ENCODE results near the gene TSPAN3. TPM values are rescaled to one million over a fixed set of nuclear protein-coding genes. Genes with fewer than 3 reads are reported as not detected.

TSPAN3 gene
- total RNA-seq, 2 experiments from 2014 or later: 35.2 to 47.2 TPM

GRCh38 chr15:77031376-77032050, 39.4 kb downstream of the TSPAN3 start:
- Histone ChIP-seq H4K20me1 (ENCODE audit: insufficient read depth, low read length) (no peaks in the 10 kb centered on the region), H2AFZ (ENCODE audit: low read length) (no peak overlapping the region), H3K36me3 (ENCODE audit: insufficient read depth, low read length) (no peaks in the 10 kb centered on the region), H3K9me2 (ENCODE audit: insufficient read depth, low read length) (no peaks in the 10 kb centered on the region), H3K4me3 (ENCODE audit: low read depth, low read length, poor library complexity, severe bottlenecking) (no peak overlapping the region), H3K4me2 (ENCODE audit: low read length) (no peak overlapping the region), H3K9me3 (ENCODE audit: low read length) (no peaks in the 10 kb centered on the region), H3K79me2 (ENCODE audit: insufficient read depth, low read depth, low read length) (no peaks in the 10 kb centered on the region), H3K4me1 (ENCODE audit: insufficient read depth, low read length, poor library complexity, severe bottlenecking) (peaks cover 4% of the 10 kb centered on the region), H3K27ac (ENCODE audit: low read depth, low read length, poor library complexity, severe bottlenecking) (no peak overlapping the region)
- TF ChIP-seq, protein P1, sequence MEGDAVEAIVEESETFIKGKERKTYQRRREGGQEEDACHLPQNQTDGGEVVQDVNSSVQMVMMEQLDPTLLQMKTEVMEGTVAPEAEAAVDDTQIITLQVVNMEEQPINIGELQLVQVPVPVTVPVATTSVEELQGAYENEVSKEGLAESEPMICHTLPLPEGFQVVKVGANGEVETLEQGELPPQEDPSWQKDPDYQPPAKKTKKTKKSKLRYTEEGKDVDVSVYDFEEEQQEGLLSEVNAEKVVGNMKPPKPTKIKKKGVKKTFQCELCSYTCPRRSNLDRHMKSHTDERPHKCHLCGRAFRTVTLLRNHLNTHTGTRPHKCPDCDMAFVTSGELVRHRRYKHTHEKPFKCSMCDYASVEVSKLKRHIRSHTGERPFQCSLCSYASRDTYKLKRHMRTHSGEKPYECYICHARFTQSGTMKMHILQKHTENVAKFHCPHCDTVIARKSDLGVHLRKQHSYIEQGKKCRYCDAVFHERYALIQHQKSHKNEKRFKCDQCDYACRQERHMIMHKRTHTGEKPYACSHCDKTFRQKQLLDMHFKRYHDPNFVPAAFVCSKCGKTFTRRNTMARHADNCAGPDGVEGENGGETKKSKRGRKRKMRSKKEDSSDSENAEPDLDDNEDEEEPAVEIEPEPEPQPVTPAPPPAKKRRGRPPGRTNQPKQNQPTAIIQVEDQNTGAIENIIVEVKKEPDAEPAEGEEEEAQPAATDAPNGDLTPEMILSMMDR (conservative IDR thresholded peaks at IDR 0.05; ENCODE audit: low read length): peak; percentile 39
- TF ChIP-seq EZH2phosphoT487 (IDR thresholded peaks at IDR 0.05; ENCODE audit: borderline replicate concordance, low read depth, low read length): no peak
- no TSS peak for BruUV-seq (replicated peaks)
- peak; percentile 67 for DNase-seq (ENCODE audit: low spot score)
- ChIA-PET CTCF (ENCODE audit: unreplicated experiment) (interaction anchor here (0.9 kb wide), 1 partner anchor 58 kb away, joined by 3 read pairs; no protein-coding TSS in a partner anchor), POLR2A (interaction anchor here (1.0 kb wide), 1 partner anchor 28 kb away, joined by 3 read pairs; no protein-coding TSS in a partner anchor)
- intact Hi-C loops (cut with micrococcal nuclease; ENCODE audit: unreplicated experiment): loop anchor here (2.0 kb wide), 1 partner anchor 59 kb away; no protein-coding TSS in a partner anchor

- ChIA-PET CTCF (ENCODE audit: unreplicated experiment) (interaction anchor here (0.9 kb wide), 1 partner anchor 57 kb away, joined by 3 read pairs; no protein-coding TSS in a partner anchor), POLR2A (interaction anchor here (1.0 kb wide), 1 partner anchor 29 kb away, joined by 3 read pairs; no protein-coding TSS in a partner anchor)
- H3K4me3 ChIP-seq (ENCODE audit: low read depth, low read length, poor library complexity, severe bottlenecking): no peak overlapping the region
- intact Hi-C loops (cut with micrococcal nuclease; ENCODE audit: unreplicated experiment): loop anchor here (2.0 kb wide), 1 partner anchor 58 kb away; no protein-coding TSS in a partner anchor
- no peaks in the 10 kb centered on the region for H3K36me3 ChIP-seq (ENCODE audit: insufficient read depth, low read length)
- H3K4me2 ChIP-seq (ENCODE audit: low read length): no peak overlapping the region
- no peak overlapping the region for H2AFZ ChIP-seq (ENCODE audit: low read length)
- no peaks in the 10 kb centered on the region for H4K20me1 ChIP-seq (ENCODE audit: insufficient read depth, low read length)
- H3K9me2 ChIP-seq (ENCODE audit: insufficient read depth, low read length): no peaks in the 10 kb centered on the region
- H3K9me3 ChIP-seq (ENCODE audit: low read length): no peaks in the 10 kb centered on the region
- DNase-seq (ENCODE audit: low spot score): no peak
- no peaks in the 10 kb centered on the region for H3K79me2 ChIP-seq (ENCODE audit: insufficient read depth, low read depth, low read length)
- TF ChIP-seq, protein P1 (conservative IDR thresholded peaks at IDR 0.05; ENCODE audit: low read length): no peak
- TF ChIP-seq EZH2phosphoT487 (IDR thresholded peaks at IDR 0.05; ENCODE audit: borderline replicate concordance, low read depth, low read length): no peak
- no TSS peak for BruUV-seq (replicated peaks)
- no peak overlapping the region for H3K27ac ChIP-seq (ENCODE audit: low read depth, low read length, poor library complexity, severe bottlenecking)
- H3K4me1 ChIP-seq (ENCODE audit: insufficient read depth, low read length, poor library complexity, severe bottlenecking): peaks cover 4% of the 10 kb centered on the region
Measured at GRCh38 chr15:77030928-77031375, 40.0 kb downstream of the TSPAN3 start.

Data from OCI-LY7 (cell line).